ENCODE data around the gene CCDC92.

- TF ChIP-seq, protein P1, sequence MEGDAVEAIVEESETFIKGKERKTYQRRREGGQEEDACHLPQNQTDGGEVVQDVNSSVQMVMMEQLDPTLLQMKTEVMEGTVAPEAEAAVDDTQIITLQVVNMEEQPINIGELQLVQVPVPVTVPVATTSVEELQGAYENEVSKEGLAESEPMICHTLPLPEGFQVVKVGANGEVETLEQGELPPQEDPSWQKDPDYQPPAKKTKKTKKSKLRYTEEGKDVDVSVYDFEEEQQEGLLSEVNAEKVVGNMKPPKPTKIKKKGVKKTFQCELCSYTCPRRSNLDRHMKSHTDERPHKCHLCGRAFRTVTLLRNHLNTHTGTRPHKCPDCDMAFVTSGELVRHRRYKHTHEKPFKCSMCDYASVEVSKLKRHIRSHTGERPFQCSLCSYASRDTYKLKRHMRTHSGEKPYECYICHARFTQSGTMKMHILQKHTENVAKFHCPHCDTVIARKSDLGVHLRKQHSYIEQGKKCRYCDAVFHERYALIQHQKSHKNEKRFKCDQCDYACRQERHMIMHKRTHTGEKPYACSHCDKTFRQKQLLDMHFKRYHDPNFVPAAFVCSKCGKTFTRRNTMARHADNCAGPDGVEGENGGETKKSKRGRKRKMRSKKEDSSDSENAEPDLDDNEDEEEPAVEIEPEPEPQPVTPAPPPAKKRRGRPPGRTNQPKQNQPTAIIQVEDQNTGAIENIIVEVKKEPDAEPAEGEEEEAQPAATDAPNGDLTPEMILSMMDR (IDR thresholded peaks at IDR 0.05), result no peak
- TF ChIP-seq SIN3A (IDR thresholded peaks at IDR 0.05; ENCODE audit: borderline replicate concordance, low read depth, low read length) (no peak), RAD21 (IDR thresholded peaks at IDR 0.05; ENCODE audit: low read length) (no peak), POLR2AphosphoS5 (IDR thresholded peaks at IDR 0.05; ENCODE audit: low read depth, low read length) (no peak), TAF1 (IDR thresholded peaks at IDR 0.05; ENCODE audit: borderline replicate concordance, low read depth, low read length) (no peak), TEAD4 (IDR thresholded peaks at IDR 0.05; ENCODE audit: borderline replicate concordance, insufficient read depth) (no peak), YY1 (IDR thresholded peaks at IDR 0.05; ENCODE audit: low read depth) (no peak), EP300 (IDR thresholded peaks at IDR 0.05; ENCODE audit: borderline replicate concordance in 1 of 2, low read depth in 1 of 2, low read length in 1 of 2) (no peak), USF2 (IDR thresholded peaks at IDR 0.05; ENCODE audit: borderline replicate concordance, low read depth, low read length) (no peak), NFIC (IDR thresholded peaks at IDR 0.05; ENCODE audit: borderline replicate concordance) (no peak), REST (IDR thresholded peaks at IDR 0.05; ENCODE audit: low read depth, low read length) (no peak), SMC3 (IDR thresholded peaks at IDR 0.05; ENCODE audit: low read depth, low read length) (no peak), RFX5 (IDR thresholded peaks at IDR 0.05; ENCODE audit: low read length) (no peak)
- TF ChIP-seq, protein P2, sequence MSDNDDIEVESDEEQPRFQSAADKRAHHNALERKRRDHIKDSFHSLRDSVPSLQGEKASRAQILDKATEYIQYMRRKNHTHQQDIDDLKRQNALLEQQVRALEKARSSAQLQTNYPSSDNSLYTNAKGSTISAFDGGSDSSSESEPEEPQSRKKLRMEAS (IDR thresholded peaks at IDR 0.05; ENCODE audit: low read depth), result no peak
Observed at GRCh38 chr12:123952037-123952436, 20.6 kb downstream of the CCDC92 start.

Measured in SK-N-SH (cell line).